ENCODE measurements around the gene BABAM2.

- TF ChIP-seq EP300 (IDR thresholded peaks at IDR 0.05) (no peak), CTCF (IDR thresholded peaks at IDR 0.05) (no peak)
Measured at GRCh38 chr2:27990030-27990590, 99.6 kb downstream of the BABAM2 start.

Measured in sigmoid colon (tissue), 4 donors.